ENCODE results near the gene HK1.
"Not testable (repeated sequence)": the region's sequence is repeated elsewhere in the genome, so short reads cannot be mapped to it uniquely, and the experiment has no call there.

Gene HK1

GRCh38 chr10:69329721-69330178 lies 51.5 kb downstream of the HK1 start:
- no peak for DNase-seq

GRCh38 chr10:69331161-69331560 lies 52.9 kb downstream of the HK1 start:
- no peak for DNase-seq

GRCh38 chr10:69332278-69333010 lies 54.1 kb downstream of the HK1 start:
- no peak for DNase-seq

GRCh38 chr10:69333205-69333604 lies 54.9 kb downstream of the HK1 start:
- no peak for DNase-seq

- DNase-seq, result not testable (repeated sequence)
Measured at GRCh38 chr10:69333865-69334301, 55.6 kb downstream of the HK1 start.

- no peak for DNase-seq
Measured at GRCh38 chr10:69334302-69335062, 56.2 kb downstream of the HK1 start.

GRCh38 chr10:69335063-69335587 lies 56.8 kb downstream of the HK1 start:
- no peak for DNase-seq

GRCh38 chr10:69335613-69336012 lies 57.3 kb downstream of the HK1 start:
- DNase-seq, result no peak

- no peak for DNase-seq
Measured at GRCh38 chr10:69336952-69337295, 58.6 kb downstream of the HK1 start.

GRCh38 chr10:69337296-69338132 lies 59.2 kb downstream of the HK1 start:
- no peak for DNase-seq

- no peak for DNase-seq
Measured at GRCh38 chr10:69338133-69338456, 59.8 kb downstream of the HK1 start.

GRCh38 chr10:69338547-69339450 lies 60.5 kb downstream of the HK1 start:
- no peak for DNase-seq

- DNase-seq, result no peak
Measured at GRCh38 chr10:69340695-69341094, 62.4 kb downstream of the HK1 start.

GRCh38 chr10:69343905-69344304 lies 65.6 kb downstream of the HK1 start:
- no peak for DNase-seq

- no peak for DNase-seq
Measured at GRCh38 chr10:69344591-69345252, 66.4 kb downstream of the HK1 start.

- no peak for DNase-seq
Measured at GRCh38 chr10:69345402-69345801, 67.1 kb downstream of the HK1 start.

- DNase-seq, result no peak
Measured at GRCh38 chr10:69345890-69346474, 67.7 kb downstream of the HK1 start.

GRCh38 chr10:69346776-69347175 lies 68.5 kb downstream of the HK1 start:
- no peak for DNase-seq

GRCh38 chr10:69348816-69349541 lies 70.7 kb downstream of the HK1 start:
- DNase-seq, result no peak

GRCh38 chr10:69349542-69349888 lies 71.2 kb downstream of the HK1 start:
- no peak for DNase-seq

- no peak for DNase-seq
Measured at GRCh38 chr10:69351589-69351988, 73.3 kb downstream of the HK1 start.
